Fibroblast of pulmonary artery (primary cell): Measurements from ENCODE around the gene ENTPD2.

Source experiments
- DNase-seq: peaks from one replicate; pipeline ENCODE4 v3.0.0-alpha.2; 2010; ENCODE audit warnings: low read depth
- H3K4me3 ChIP-seq: replicated peaks from 2 replicates; pipeline ENCODE4 v1.5.1; 2011; ENCODE audit warnings: low read depth, mild to moderate bottlenecking, control low read depth, low read length, moderate library complexity
- TF ChIP-seq, protein P1 (sequence below): IDR thresholded peaks from 2 replicates; pipeline ENCODE4 v1.5.1; 2011; ENCODE audit warnings: mild to moderate bottlenecking, control low read depth, low read length, inconsistent platforms; ENCODE audit errors: missing control alignments

Gene ENTPD2

DNA sequence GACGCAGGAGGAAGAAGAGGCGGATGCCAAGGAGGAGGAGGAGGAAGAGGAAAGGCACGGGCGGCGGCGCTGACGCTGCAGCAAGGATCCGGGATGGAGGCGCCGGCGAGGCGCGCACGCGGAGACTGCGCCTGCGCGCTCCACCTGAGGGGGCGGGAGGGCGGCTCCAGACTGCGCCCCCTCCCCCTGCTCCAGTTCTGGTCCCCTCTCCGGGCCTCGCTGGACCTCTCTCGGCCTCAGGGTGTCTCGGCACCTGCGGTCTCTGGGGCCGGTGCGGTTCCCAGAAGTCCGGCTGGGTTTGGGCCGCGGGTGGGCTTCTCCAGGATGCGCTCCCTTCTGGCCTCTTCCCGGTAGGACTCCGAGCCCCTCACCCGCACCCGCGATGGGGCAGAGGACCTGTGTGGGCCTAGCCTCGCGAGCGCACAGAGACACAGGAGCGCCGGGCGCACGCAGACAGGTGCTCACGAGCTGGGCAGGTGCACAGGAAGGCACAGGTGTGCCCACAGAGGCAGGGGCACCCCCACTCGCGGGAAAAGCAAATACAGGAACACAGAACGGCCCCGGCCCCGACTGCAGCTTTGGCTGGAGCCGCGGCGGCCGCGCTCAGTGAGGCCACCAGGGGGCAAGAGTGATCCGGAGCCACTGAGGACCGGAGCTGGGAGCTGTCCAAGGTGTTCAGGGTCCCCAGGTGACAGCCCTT lies 7.6 kb downstream of the ENTPD2 start, which contains the start of gene NPDC1:
Gene NPDC1 (minus strand): TSS at position 90 of the 700 bp plus-strand sequence. CDS start 188 bp downstream, outside the sequence.
- TF ChIP-seq, protein P1, sequence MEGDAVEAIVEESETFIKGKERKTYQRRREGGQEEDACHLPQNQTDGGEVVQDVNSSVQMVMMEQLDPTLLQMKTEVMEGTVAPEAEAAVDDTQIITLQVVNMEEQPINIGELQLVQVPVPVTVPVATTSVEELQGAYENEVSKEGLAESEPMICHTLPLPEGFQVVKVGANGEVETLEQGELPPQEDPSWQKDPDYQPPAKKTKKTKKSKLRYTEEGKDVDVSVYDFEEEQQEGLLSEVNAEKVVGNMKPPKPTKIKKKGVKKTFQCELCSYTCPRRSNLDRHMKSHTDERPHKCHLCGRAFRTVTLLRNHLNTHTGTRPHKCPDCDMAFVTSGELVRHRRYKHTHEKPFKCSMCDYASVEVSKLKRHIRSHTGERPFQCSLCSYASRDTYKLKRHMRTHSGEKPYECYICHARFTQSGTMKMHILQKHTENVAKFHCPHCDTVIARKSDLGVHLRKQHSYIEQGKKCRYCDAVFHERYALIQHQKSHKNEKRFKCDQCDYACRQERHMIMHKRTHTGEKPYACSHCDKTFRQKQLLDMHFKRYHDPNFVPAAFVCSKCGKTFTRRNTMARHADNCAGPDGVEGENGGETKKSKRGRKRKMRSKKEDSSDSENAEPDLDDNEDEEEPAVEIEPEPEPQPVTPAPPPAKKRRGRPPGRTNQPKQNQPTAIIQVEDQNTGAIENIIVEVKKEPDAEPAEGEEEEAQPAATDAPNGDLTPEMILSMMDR, result peak; percentile 74
- peak within 1 kb of the TSS; percentile 57 for H3K4me3 ChIP-seq
- DNase-seq, result peak; percentile 69

- TF ChIP-seq, protein P1, result no peak
- peak; percentile 37 for DNase-seq
- peak overlapping the region; percentile 57 for H3K4me3 ChIP-seq
These were observed 8.4 kb downstream of the ENTPD2 start for GRCh38 chr9:137045294-137046087.

DNA sequence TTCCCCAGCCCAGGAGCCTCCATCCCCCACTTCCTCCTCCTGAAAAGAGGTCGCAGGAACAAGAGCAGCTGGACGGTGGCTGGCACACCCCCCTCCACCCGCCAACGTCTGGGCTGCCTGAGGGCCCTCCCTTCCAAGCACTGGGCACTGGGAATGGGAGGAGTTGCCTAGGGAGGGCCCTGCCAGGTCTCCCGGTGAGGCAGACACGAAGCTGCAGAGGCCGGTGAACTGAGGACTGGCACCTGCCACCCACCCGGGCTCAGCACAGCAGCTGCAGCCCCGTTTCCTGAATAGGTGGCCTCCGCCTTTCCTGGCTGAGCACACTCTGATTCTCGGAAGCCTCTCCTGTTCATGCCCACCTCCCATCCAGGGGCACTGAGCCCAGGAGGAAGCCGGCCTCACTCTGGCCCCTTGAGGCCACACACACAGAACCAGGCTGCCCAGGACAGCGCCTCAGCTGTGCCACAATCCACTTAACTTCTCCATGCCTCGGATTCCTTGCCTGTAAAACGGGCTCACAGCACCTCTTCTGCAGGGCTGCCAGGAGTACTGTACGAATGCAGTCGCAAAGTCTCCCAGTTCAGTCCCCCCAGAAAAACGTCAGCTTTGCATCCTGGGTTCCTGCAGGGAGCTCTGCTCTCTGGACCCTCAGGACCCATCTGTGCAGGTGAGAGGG lies 9.2 kb downstream of the ENTPD2 start:
- DNase-seq, result no peak
- peak overlapping the region; percentile 57 for H3K4me3 ChIP-seq
- TF ChIP-seq, protein P1, result no peak

- no peak overlapping the region for H3K4me3 ChIP-seq
- no peak for DNase-seq
- TF ChIP-seq, protein P1, result no peak
These were observed 9.8 kb downstream of the ENTPD2 start for GRCh38 chr9:137044037-137044436.

DNA sequence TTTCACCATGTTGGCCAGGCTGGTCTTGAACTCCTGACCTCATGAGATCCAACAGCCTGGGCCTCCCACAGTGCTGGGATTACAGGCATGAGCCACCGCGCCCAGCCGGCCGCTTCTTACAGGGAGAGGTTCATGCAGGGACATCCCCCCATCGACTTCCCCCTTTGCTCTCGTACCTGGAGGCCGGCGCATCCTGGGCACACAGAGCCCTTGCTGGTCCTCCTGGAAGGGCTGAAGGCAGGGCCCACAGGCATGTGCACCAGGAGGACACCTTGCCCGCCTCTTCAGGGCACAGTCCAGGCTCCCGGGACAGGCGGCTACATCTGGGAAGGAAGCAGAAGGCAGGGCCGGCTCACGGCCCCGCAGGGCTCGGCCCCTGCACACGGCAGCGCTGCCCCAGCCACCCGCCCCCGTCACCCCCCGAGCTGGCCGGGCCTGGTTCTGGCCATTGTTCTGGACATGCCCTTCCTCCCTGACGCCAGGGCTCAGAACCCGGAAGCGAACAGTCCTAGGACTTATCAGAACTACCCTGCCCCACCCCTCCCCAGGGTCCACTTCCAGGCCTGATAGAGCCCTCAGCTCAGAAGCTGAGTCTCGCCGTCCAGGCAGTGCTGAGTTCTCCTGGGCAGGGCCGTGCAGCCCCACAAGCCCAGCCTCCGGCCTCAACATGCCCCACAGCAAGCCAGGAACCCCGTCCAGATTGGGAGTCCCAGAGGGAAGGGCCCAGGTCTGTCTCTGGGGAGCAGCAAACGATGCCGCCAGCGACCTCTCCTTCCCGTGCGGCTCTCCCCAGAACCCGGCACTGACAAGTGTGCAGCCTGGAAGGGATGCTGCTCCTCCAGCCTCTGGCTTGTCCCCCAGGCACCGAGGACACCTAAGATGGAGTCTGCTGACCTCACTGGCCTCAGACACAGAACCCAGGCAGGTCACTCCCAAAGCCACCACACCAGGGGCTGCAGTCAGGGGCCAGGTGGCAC lies 10.8 kb downstream of the ENTPD2 start:
- H3K4me3 ChIP-seq, result no peak overlapping the region
- TF ChIP-seq, protein P1, result no peak
- DNase-seq, result no peak

DNA sequence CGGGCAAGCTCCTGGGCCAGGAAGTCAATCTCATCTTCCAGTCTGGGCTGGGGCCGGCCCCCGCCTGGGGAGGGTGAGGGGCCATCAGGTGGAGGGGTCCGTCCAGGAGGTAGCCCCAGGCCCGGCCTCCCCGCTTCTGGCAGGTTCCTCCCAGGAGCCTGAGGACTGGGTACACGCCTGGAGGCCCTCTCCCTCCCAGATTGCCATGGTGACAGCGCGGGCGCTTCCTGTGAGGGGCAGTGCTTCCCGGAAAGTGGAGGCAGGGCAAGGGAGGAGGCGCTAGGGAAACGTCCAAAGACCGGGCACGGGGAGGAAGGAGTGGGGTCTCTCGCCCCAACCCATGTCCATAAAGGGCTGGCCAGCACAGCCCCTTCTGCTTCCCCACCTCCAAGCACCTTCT lies 12.7 kb downstream of the ENTPD2 start:
- no peak for DNase-seq
- H3K4me3 ChIP-seq, result no peak overlapping the region
- TF ChIP-seq, protein P1, result no peak
